HepG2 (cell line): ENCODE measurements around the gene CBFA2T2. TPM values are rescaled to one million over a fixed set of nuclear protein-coding genes. Genes with fewer than 3 reads are reported as not detected.

Experiments used
- ASH2L ChIP-seq: fragments of 300-600, 200-600 bp; sonication (generic); IDR thresholded peaks from 2 replicates; pipeline ENCODE4 v1.7.0; 2017; ENCODE audit warnings: low read depth, mild to moderate bottlenecking, moderate library complexity, mixed read lengths, low read length; ENCODE audit not compliant: insufficient read length
- ATF4 ChIP-seq, 2 experiments: fragments of 450-650 bp in 1 of 2; sonication (generic) in 1 of 2; formaldehyde crosslinking; IDR thresholded peaks; 2 replicates each; pipeline versions ENCODE4 v1.5.0 to v1.8.0; 2020 to 2022; ENCODE audit warnings: mild to moderate bottlenecking in 1 of 2, missing genetic modification reagents in 1 of 2
- ATF7-NPFF ChIP-seq: sonication (generic); formaldehyde crosslinking; IDR thresholded peaks from 2 replicates; pipeline ENCODE4 v1.8.1; 2023; ENCODE audit warnings: mild to moderate bottlenecking, low read depth, missing genetic modification reagents, moderate library complexity
- DPF2 ChIP-seq: sonication (generic); formaldehyde crosslinking; IDR thresholded peaks from 2 replicates; pipeline ENCODE4 v1.4.0; 2020; ENCODE audit warnings: mild to moderate bottlenecking, low read depth, missing genetic modification reagents, borderline replicate concordance
- HNRNPK ChIP-seq: fragments of 200-400 bp; formaldehyde crosslinking; IDR thresholded peaks from 2 replicates; pipeline ENCODE4 v1.6.1; 2018; ENCODE audit warnings: low read length, low read depth, moderate library complexity, mild to moderate bottlenecking; ENCODE audit not compliant: poor library complexity, severe bottlenecking
- HNRNPUL1 ChIP-seq: fragments of 200-400 bp; formaldehyde crosslinking; IDR thresholded peaks from 2 replicates; pipeline ENCODE4 v1.6.1; 2017; ENCODE audit warnings: low read depth, mild to moderate bottlenecking, low read length, moderate library complexity
- HOXA5 ChIP-seq: sonication (generic); formaldehyde crosslinking; IDR thresholded peaks from 2 replicates; pipeline ENCODE4 v1.4.0; 2020; ENCODE audit warnings: missing genetic modification reagents
- KDM2A ChIP-seq: sonication (generic); formaldehyde crosslinking; IDR thresholded peaks from 2 replicates; pipeline ENCODE4 v1.4.0; 2020; ENCODE audit warnings: low read depth, missing genetic modification reagents, borderline replicate concordance
- KDM5B ChIP-seq: sonication (generic); formaldehyde crosslinking; IDR thresholded peaks from 2 replicates; pipeline ENCODE4 v1.4.0; 2020; ENCODE audit warnings: missing genetic modification reagents, mild to moderate bottlenecking, borderline replicate concordance
- KLF12 ChIP-seq: sonication (generic); formaldehyde crosslinking; IDR thresholded peaks from 2 replicates; pipeline ENCODE4 v1.4.0; 2020; ENCODE audit warnings: missing genetic modification reagents, borderline replicate concordance
- NFATC3 ChIP-seq: sonication (generic); formaldehyde crosslinking; IDR thresholded peaks from 2 replicates; pipeline ENCODE4 v1.5.1; 2020; ENCODE audit warnings: mild to moderate bottlenecking, missing genetic modification reagents
- NFYC ChIP-seq: IDR thresholded peaks from 2 replicates; pipeline ENCODE4 v1.6.1; 2016; ENCODE audit warnings: missing genetic modification reagents, missing compliant biosample characterization
- NKX3-1 ChIP-seq: sonication (generic); formaldehyde crosslinking; IDR thresholded peaks from 2 replicates; pipeline ENCODE4 v1.5.0; 2020; ENCODE audit warnings: missing genetic modification reagents
- PHF8 ChIP-seq: sonication (generic); formaldehyde crosslinking; IDR thresholded peaks from 2 replicates; pipeline ENCODE4 v1.5.0; 2020; ENCODE audit warnings: missing genetic modification reagents
- RFX1 ChIP-seq: fragments of 450-650 bp; IDR thresholded peaks from 2 replicates; pipeline ENCODE4 v1.6.1; 2017
- SMYD3 ChIP-seq: sonication (generic); formaldehyde crosslinking; IDR thresholded peaks from 2 replicates; pipeline ENCODE4 v1.8.1; 2023; ENCODE audit warnings: mild to moderate bottlenecking, missing genetic modification reagents
- YEATS2 ChIP-seq: sonication (generic); formaldehyde crosslinking; IDR thresholded peaks from 2 replicates; pipeline ENCODE4 v1.4.0; 2020; ENCODE audit warnings: missing genetic modification reagents, borderline replicate concordance
- ZNF121 ChIP-seq: sonication (generic); formaldehyde crosslinking; IDR thresholded peaks from 2 replicates; pipeline ENCODE4 v1.5.0; 2020; ENCODE audit warnings: mild to moderate bottlenecking, missing genetic modification reagents
- ZNF225 ChIP-seq: sonication (generic); formaldehyde crosslinking; IDR thresholded peaks from 2 replicates; pipeline ENCODE4 v1.4.0; 2020; ENCODE audit warnings: mild to moderate bottlenecking, missing genetic modification reagents
- ZNF275 ChIP-seq: sonication (generic); formaldehyde crosslinking; IDR thresholded peaks from 2 replicates; pipeline ENCODE4 v1.8.0; 2022; ENCODE audit warnings: missing genetic modification reagents, mild to moderate bottlenecking, inconsistent platforms, borderline replicate concordance
- ZNF296 ChIP-seq: sonication (generic); formaldehyde crosslinking; conservative IDR thresholded peaks from 2 replicates; pipeline ENCODE4 v1.5.0; 2020; ENCODE audit warnings: mild to moderate bottlenecking, missing genetic modification reagents
- ZNF484 ChIP-seq: sonication (generic); formaldehyde crosslinking; IDR thresholded peaks from 2 replicates; pipeline ENCODE4 v1.5.1; 2020; ENCODE audit warnings: mild to moderate bottlenecking, low read depth, missing genetic modification reagents, borderline replicate concordance
- ZNF510 ChIP-seq: sonication (generic); formaldehyde crosslinking; IDR thresholded peaks from 2 replicates; pipeline ENCODE4 v1.4.0; 2020; ENCODE audit warnings: low read depth, mild to moderate bottlenecking, missing genetic modification reagents
- ZZZ3 ChIP-seq: sonication (generic); formaldehyde crosslinking; IDR thresholded peaks from 2 replicates; pipeline ENCODE4 v1.4.0; 2020; ENCODE audit warnings: missing genetic modification reagents, mild to moderate bottlenecking, borderline replicate concordance
- polyA plus RNA-seq, 8 experiments: library from polyadenylated mRNA; depleted of rRNA in 3 of 8; stranded (reverse) in 7 of 8; unstranded in 1 of 8; fragments of >200 nt; fragmentation: Illumina TruSeq in 4 of 8; extraction: Trizol in 4 of 8; gene quantifications; 2 replicates each; pipeline versions ENCODE4 v1.2.1 to v1.2.3, GENCODE V29; 2011 to 2016; ENCODE audit warnings: low read depth in 4 of 8, missing spikeins in 1 of 8, mixed read lengths in 1 of 8; ENCODE audit not compliant: insufficient read depth in 1 of 8
- total RNA-seq, 5 experiments: library from RNA; depleted of rRNA; stranded (reverse); fragments of >200 nt; fragmentation: Illumina TruSeq; extraction: Trizol; gene quantifications; 2 replicates each; pipeline ENCODE4 v1.2.3, GENCODE V29; 2016; ENCODE audit warnings: low read depth in 1 of 5

Gene CBFA2T2
- total and polyA plus RNA-seq, 2 of the 13 experiments (the other 11 are each of a cell fraction or from before 2014, with no cell fraction given) = 6.3 to 21.2 TPM

GRCh38 chr20:33663161-33664084, 173.5 kb downstream of the CBFA2T2 start (continued):
- TF ChIP-seq KDM5B (CRISPR knock-in tag) (peak; percentile 99), HNRNPK (peak; percentile 91), NFYC (no peak), ATF7-NPFF (peak; percentile 96), NFATC3 (CRISPR knock-in tag) (peak; percentile 27; the same call in 1 of the 2 replicates), ZNF121 (CRISPR knock-in tag) (no peak), HNRNPUL1 (no peak), PHF8 (CRISPR knock-in tag) (peak; percentile 95), YEATS2 (CRISPR knock-in tag) (peak; percentile 73; the same call in 1 of the 2 replicates), ZNF296 (CRISPR knock-in tag) (peak; percentile 47; the same call in 1 of the 2 replicates), DPF2 (no peak), ZNF275 (CRISPR knock-in tag) (peak; percentile 81; the same call in 1 of the 2 replicates), NKX3-1 (0 out of 2 replicates have a peak, but pooled peaks have one; percentile 44), ASH2L (peak; percentile 91), ZNF510 (peak; percentile 51; the same call in 1 of the 2 replicates), RFX1 (no peak), ZNF225 (CRISPR knock-in tag) (peak; percentile 79; the same call in 1 of the 2 replicates), SMYD3 (CRISPR knock-in tag) (peak; percentile 86; the same call in 1 of the 2 replicates), KLF12 (CRISPR knock-in tag) (no peak; the same call in none of the 2 replicates), ZZZ3 (CRISPR knock-in tag) (peak; percentile 34; the same call in 1 of the 2 replicates), HOXA5 (CRISPR knock-in tag) (peak; percentile 84; the same call in 1 of the 2 replicates), ZNF484 (CRISPR knock-in tag) (0 out of 2 replicates have a peak, but pooled peaks have one; percentile 54), ATF4 (CRISPR knock-in tag; IDR thresholded peaks at IDR 0.05) (peak in 1 of 2 experiments; percentile 70; a peak in 1 of 4 replicates), KDM2A (CRISPR knock-in tag) (peak; percentile 100)
